SK-N-SH treated with all-trans-retinoic acid at 6 μM for 48 hours (cell line): ENCODE data around the gene TMEM51.

Experiments used
- ATAC-seq: fragments of 200-7000 bp; cut with Tn5 transposase; 3 replicates; pipeline ENCODE4 v1.9.1; 2020; ENCODE audit warnings: mild to moderate bottlenecking, moderate library complexity
- BACH2 ChIP-seq: fragments of 250-450 bp; sonication (Bioruptor Pico); IDR thresholded peaks from 2 replicates; pipeline ENCODE4 v1.9.0; 2021; ENCODE audit warnings: mild to moderate bottlenecking, borderline replicate concordance
- CREB5 ChIP-seq: fragments of 250-450 bp; sonication (Bioruptor Pico); IDR thresholded peaks from 2 replicates; pipeline ENCODE4 v1.5.1; 2020; ENCODE audit warnings: low read depth, mild to moderate bottlenecking, moderate library complexity
- CSDC2 ChIP-seq: fragments of 250-450 bp; sonication (Bioruptor Pico); IDR thresholded peaks from 2 replicates; pipeline ENCODE4 v1.5.0; 2020; ENCODE audit warnings: mild to moderate bottlenecking, moderate library complexity
- CSRNP3 ChIP-seq: fragments of 250-450 bp; sonication (Bioruptor Pico); IDR thresholded peaks from 2 replicates; pipeline ENCODE4 v1.5.1; 2021; ENCODE audit warnings: mild to moderate bottlenecking, moderate library complexity
- ESRRG ChIP-seq: fragments of 250-450 bp; sonication (Bioruptor Pico); IDR thresholded peaks from 2 replicates; pipeline ENCODE4 v1.6.1; 2021; ENCODE audit warnings: mild to moderate bottlenecking
- GLIS3 ChIP-seq: fragments of 250-450 bp; sonication (Bioruptor Pico); IDR thresholded peaks from 2 replicates; pipeline ENCODE4 v1.5.0; 2020; ENCODE audit warnings: mild to moderate bottlenecking, moderate library complexity
- ISL1 ChIP-seq: fragments of 250-450 bp; sonication (Bioruptor Pico); IDR thresholded peaks from 2 replicates; pipeline ENCODE4 v2.1.2; 2022; ENCODE audit warnings: mild to moderate bottlenecking, moderate library complexity
- OSR1 ChIP-seq: fragments of 250-450 bp; sonication (Bioruptor Pico); IDR thresholded peaks from 2 replicates; pipeline ENCODE4 v1.8.0; 2022; ENCODE audit warnings: moderate library complexity, mild to moderate bottlenecking, inconsistent platforms
- POU6F1 ChIP-seq: fragments of 250-450 bp; sonication (Bioruptor Pico); IDR thresholded peaks from 2 replicates; pipeline ENCODE4 v1.8.0; 2021; ENCODE audit warnings: low read depth, mild to moderate bottlenecking, moderate library complexity, borderline replicate concordance
- RARB ChIP-seq: fragments of 250-450 bp; sonication (Bioruptor Pico); IDR thresholded peaks from 2 replicates; pipeline ENCODE4 v1.8.0; 2021; ENCODE audit warnings: mild to moderate bottlenecking, moderate library complexity
- SNAI2 ChIP-seq: fragments of 250-450 bp; sonication (Bioruptor Pico); IDR thresholded peaks from 2 replicates; pipeline ENCODE4 v1.5.0; 2020; ENCODE audit warnings: mild to moderate bottlenecking, moderate library complexity
- TCF4 ChIP-seq: fragments of 250-450 bp; sonication (Bioruptor Pico); IDR thresholded peaks from 2 replicates; pipeline ENCODE4 v1.8.0; 2021; ENCODE audit warnings: mild to moderate bottlenecking, moderate library complexity, borderline replicate concordance
- TOX ChIP-seq: fragments of 250-450 bp; sonication (Bioruptor Pico); IDR thresholded peaks from 2 replicates; pipeline ENCODE4 v1.8.0; 2021; ENCODE audit warnings: mild to moderate bottlenecking, moderate library complexity, borderline replicate concordance
- ZC3H10 ChIP-seq: fragments of 250-450 bp; sonication (Bioruptor Pico); IDR thresholded peaks from 2 replicates; pipeline ENCODE4 v1.5.1; 2021; ENCODE audit warnings: mild to moderate bottlenecking, moderate library complexity
- ZFP30 ChIP-seq: fragments of 450-650 bp; formaldehyde crosslinking; IDR thresholded peaks from 2 replicates; pipeline ENCODE4 v1.5.0; 2022; ENCODE audit warnings: mild to moderate bottlenecking, moderate library complexity
- ZNF565 ChIP-seq: fragments of 450-650 bp; formaldehyde crosslinking; conservative IDR thresholded peaks from 2 replicates; pipeline ENCODE4 v1.5.0; 2020; ENCODE audit warnings: low read depth, mild to moderate bottlenecking, moderate library complexity
- ZNF70 ChIP-seq: fragments of 450-650 bp; formaldehyde crosslinking; IDR thresholded peaks from 2 replicates; pipeline ENCODE4 v1.5.0; 2020; ENCODE audit warnings: mild to moderate bottlenecking, moderate library complexity
- ZNF8 ChIP-seq: fragments of 450-650 bp; formaldehyde crosslinking; IDR thresholded peaks from 2 replicates; pipeline ENCODE4 v1.5.0; 2020; ENCODE audit warnings: mild to moderate bottlenecking, moderate library complexity
- TF ChIP-seq, protein P1 (sequence below): fragments of 250-450 bp; sonication (Bioruptor Pico); IDR thresholded peaks from 2 replicates; pipeline ENCODE4 v1.5.0; 2020; ENCODE audit warnings: mild to moderate bottlenecking, moderate library complexity

Gene TMEM51

GRCh38 chr1:15154480-15155036 is 1.0 kb downstream of the TMEM51 start:
- ATAC-seq, result peak; percentile 5; the same call in 1 of the 3 replicates
- TF ChIP-seq ZNF565 (CRISPR knock-in tag), result no peak
- TF ChIP-seq TOX, result no peak
- TF ChIP-seq CSDC2 (CRISPR knock-in tag), result no peak
- TF ChIP-seq CSRNP3 (CRISPR knock-in tag), result no peak
- no peak for TF ChIP-seq ZNF70 (CRISPR knock-in tag)
- no peak for TF ChIP-seq TCF4 (CRISPR knock-in tag)

DNA sequence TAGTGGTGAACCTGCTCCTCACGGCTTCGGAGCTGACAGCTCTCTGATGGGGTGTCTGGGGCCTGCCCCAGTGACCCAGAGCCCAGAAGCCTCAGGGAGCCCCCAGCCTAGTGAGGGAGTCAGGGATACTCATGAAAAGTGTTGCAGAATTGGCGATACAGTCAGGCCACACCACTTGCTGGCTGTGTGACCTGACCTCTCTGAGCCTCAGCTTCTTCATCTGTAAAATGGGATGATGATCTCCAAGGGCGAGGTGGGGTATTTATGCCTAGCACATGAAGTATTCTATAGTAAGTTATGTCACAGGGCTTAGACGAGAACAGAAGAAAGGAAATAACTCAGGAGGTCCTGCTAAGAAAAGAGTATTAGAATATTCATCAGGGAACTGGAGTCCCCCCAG is 1.6 kb downstream of the TMEM51 start:
- TF ChIP-seq BACH2 (no peak), ZNF565 (CRISPR knock-in tag) (no peak), ESRRG (CRISPR knock-in tag) (no peak), GLIS3 (CRISPR knock-in tag) (no peak), ISL1 (CRISPR knock-in tag) (no peak), ZFP30 (CRISPR knock-in tag) (no peak), POU6F1 (CRISPR knock-in tag) (no peak), SNAI2 (CRISPR knock-in tag) (no peak), OSR1 (no peak), TCF4 (CRISPR knock-in tag) (no peak), TOX (no peak), ZNF8 (CRISPR knock-in tag) (no peak), ZNF70 (CRISPR knock-in tag) (no peak), CREB5 (no peak), CSRNP3 (CRISPR knock-in tag) (no peak), CSDC2 (CRISPR knock-in tag) (no peak), ZC3H10 (CRISPR knock-in tag) (no peak), RARB (CRISPR knock-in tag) (no peak)
- TF ChIP-seq, protein P1, sequence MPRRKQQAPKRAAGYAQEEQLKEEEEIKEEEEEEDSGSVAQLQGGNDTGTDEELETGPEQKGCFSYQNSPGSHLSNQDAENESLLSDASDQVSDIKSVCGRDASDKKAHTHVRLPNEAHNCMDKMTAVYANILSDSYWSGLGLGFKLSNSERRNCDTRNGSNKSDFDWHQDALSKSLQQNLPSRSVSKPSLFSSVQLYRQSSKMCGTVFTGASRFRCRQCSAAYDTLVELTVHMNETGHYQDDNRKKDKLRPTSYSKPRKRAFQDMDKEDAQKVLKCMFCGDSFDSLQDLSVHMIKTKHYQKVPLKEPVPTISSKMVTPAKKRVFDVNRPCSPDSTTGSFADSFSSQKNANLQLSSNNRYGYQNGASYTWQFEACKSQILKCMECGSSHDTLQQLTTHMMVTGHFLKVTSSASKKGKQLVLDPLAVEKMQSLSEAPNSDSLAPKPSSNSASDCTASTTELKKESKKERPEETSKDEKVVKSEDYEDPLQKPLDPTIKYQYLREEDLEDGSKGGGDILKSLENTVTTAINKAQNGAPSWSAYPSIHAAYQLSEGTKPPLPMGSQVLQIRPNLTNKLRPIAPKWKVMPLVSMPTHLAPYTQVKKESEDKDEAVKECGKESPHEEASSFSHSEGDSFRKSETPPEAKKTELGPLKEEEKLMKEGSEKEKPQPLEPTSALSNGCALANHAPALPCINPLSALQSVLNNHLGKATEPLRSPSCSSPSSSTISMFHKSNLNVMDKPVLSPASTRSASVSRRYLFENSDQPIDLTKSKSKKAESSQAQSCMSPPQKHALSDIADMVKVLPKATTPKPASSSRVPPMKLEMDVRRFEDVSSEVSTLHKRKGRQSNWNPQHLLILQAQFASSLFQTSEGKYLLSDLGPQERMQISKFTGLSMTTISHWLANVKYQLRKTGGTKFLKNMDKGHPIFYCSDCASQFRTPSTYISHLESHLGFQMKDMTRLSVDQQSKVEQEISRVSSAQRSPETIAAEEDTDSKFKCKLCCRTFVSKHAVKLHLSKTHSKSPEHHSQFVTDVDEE, result no peak
- ATAC-seq, result no peak

GRCh38 chr1:15155888-15156741 is 2.6 kb downstream of the TMEM51 start:
- TF ChIP-seq TCF4 (CRISPR knock-in tag) (peak; percentile 16; the same call in 1 of the 2 replicates), BACH2 (no peak)

More at GRCh38 chr1:15155888-15156741, 2.6 kb downstream of the TMEM51 start:
- ATAC-seq, result no peak
